Psoas muscle (tissue), 8 donors: Measurements from ENCODE around the gene RPLP2. TPM values are rescaled to one million over a fixed set of nuclear protein-coding genes. Genes with fewer than 3 reads are reported as not detected.
A peak's percentile ranks its signal among the peaks of the same experiment; 100 is the strongest.

Source experiments
- ATAC-seq, 4 donors: fragments of 200-7000 bp; cut with Tn5 transposase; one replicate each; pipeline ENCODE4 v1.9.1; 2020; ENCODE audit warnings: moderate library complexity in 3 of 4, mild to moderate bottlenecking in 2 of 4
- DNase-seq, 2 donors: peaks; one replicate each; pipeline ENCODE4 v3.0.0-alpha.2; 2020
- H3K27ac ChIP-seq: fragments of 200-600 bp; one replicate; pipeline ENCODE4 v1.8.0; 2022
- H3K27me3 ChIP-seq, 3 donors: fragments of 200-600 bp in 1 of 3; one replicate each; pipeline versions ENCODE4 v1.6.1 to v1.8.0; 2013 to 2022; ENCODE audit warnings: low read length in 2 of 3, mild to moderate bottlenecking in 2 of 3, moderate library complexity in 1 of 3; ENCODE audit not compliant: insufficient read depth in 3 of 3
- H3K36me3 ChIP-seq, 2 donors: fragments of 200-600 bp in 1 of 2; one replicate each; pipeline versions ENCODE4 v1.6.1 to v1.8.0; 2013 to 2022; ENCODE audit warnings: low read depth in 1 of 2, mild to moderate bottlenecking in 1 of 2, moderate library complexity in 1 of 2; ENCODE audit not compliant: insufficient read depth in 1 of 2
- H3K4me1 ChIP-seq: fragments of 200-600 bp; one replicate; pipeline ENCODE4 v1.8.0; 2022
- H3K4me3 ChIP-seq: fragments of 200-600 bp; one replicate; pipeline ENCODE4 v1.8.0; 2022; ENCODE audit warnings: mild to moderate bottlenecking
- H3K9me3 ChIP-seq: fragments of 200-600 bp; one replicate; pipeline ENCODE4 v1.8.0; 2022
- CTCF ChIP-seq: fragments of 200-600 bp; IDR thresholded peaks from one replicate; pipeline ENCODE4 v1.8.0; 2022; ENCODE audit warnings: antibody characterized with exemption
- WGBS, 3 donors: extraction: QIAGEN DNeasy Blood & Tissue Kit; methylation state at CpG; one replicate each; pipeline versions ENCODE4 v1.1.6 to v1.1.7; 2013; 5-methylcytosine and 5-hydroxymethylcytosine counted together
- intact Hi-C, 2 donors: fragments of 100-400 bp; cut with DNase I; formaldehyde crosslinking; loops; one replicate each; pipeline versions ENCODE4 v1.11.0 to v1.14.2; 2022
- polyA plus RNA-seq, 3 donors: library from polyadenylated mRNA; stranded (reverse); fragments of 200-250 nt; gene quantifications; one replicate each; pipeline ENCODE4 v1.2.3, GENCODE V29; 2013
- total RNA-seq, 4 donors: library from RNA; stranded (reverse); fragmentation: NEBNext Ultra II Directional in 2 of 4; extraction: Animal tissue kit (Norgen Biotek cat#: 25700) in 2 of 4; gene quantifications; one replicate each; pipeline versions ENCODE4 v1.2.1 to v1.2.4, GENCODE V29; 2021 to 2023
- donor health status: healthy with polysubstance abuse.
- donor health status: DM: no; HTN: no; CAD: no; lungs with moderate emphysema.
- donor health status: Bipolar disorder and iron deficiency.
- donor health status: healthy.
- donor health status: DM: yes; HTN: yes; CAD: no.
- donor health status: DM: no; HTN: no; CAD: no.
- donor health status: DM: no; HTN: no; CAD: no.
- donor health status: DM: yes; HTN: yes; CAD: no.

RPLP2 gene
- total and polyA plus RNA-seq, 7 donors: 779 to 1,781 (median 1,246) TPM

DNA sequence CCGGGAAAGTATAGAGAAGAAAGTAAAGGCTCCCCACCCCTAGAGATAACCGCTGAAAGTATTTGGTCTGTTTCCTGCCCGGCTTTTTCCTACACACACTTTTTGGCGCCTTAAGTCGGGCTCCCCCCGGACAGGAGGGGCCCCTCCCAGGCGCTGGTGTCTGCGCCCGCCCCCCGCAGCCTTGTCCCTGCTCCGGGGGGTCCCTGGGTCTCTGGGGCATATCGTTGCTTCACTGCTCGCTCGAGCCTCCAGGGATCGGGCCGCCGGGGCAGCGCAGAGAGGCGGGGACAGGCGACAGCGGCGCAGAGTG, 17.0 kb downstream of the RPLP2 start:
- Histone ChIP-seq H3K36me3 (peaks cover 0 to 39% of the 10 kb centered on the region in 2 donors), H3K27me3 (peaks cover 0 to 37% (median 13%) of the 10 kb centered on the region in 3 donors), H3K4me3 (peak overlapping the region; percentile 59), H3K4me1 (peaks cover 42% of the 10 kb centered on the region), H3K27ac (no peak overlapping the region), H3K9me3 (no peaks in the 10 kb centered on the region)
- intact Hi-C loops: no loop called here
- no peak for TF ChIP-seq CTCF
- 12 to 16% (median 15%) methylated on average over 22 of the region's 22 CpGs for WGBS, 3 donors
- DNase-seq (no peak), ATAC-seq (no peak)

DNA sequence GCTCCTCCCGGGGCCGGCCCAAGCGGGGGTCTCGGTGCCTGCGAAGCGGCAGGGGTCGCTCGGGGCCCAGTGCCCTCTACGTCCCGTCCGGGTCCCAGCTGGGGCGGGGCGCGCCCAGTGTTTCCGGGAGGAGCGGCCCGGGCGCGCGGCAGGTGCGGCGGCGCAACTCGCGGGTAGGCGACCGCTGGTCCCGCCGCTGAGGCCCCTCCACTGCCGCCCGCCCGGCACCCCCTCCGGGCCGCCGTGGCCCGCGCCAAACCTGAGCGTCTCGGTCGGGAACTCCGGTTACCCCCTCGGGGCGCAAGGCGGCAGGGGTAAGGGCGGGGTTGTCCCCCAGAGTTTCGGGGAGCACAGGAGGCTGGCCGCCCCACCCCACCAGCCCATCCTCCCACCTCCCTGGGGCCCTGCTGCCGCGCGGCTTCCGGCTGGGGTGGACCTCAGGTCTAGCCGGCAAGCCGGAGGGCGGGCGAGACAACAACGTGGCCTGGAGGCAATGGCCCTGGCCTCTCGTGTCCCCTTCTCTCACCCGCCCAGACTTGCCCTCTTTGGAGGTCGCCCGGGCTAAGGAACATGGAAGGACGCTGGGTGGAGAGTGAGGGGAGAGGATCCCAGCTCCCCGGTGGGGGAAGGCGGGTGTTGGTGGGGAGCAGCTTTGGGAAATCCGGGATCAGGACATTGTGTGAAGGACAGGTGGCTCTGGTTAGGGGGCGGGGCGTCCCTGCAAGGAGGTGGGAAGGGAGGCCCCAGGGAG, 17.6 kb downstream of the RPLP2 start:
- H3K9me3 ChIP-seq: no peaks in the 10 kb centered on the region
- TF ChIP-seq CTCF: no peak
- H3K4me3 ChIP-seq: peak overlapping the region; percentile 59
- H3K36me3 ChIP-seq: peaks cover 0 to 34% of the 10 kb centered on the region in 2 donors
- 4 to 15% (median 6%) methylated on average over 52 to 66 of the region's 66 CpGs for WGBS, 3 donors
- peaks cover 0 to 37% (median 13%) of the 10 kb centered on the region in 3 donors for H3K27me3 ChIP-seq
- ATAC-seq: peak in 2 of 4 donors; percentile 13 to 14
- intact Hi-C loops: no loop called here
- DNase-seq: no peak
- peak overlapping the region; percentile 1 for H3K27ac ChIP-seq
- peaks cover 42% of the 10 kb centered on the region for H3K4me1 ChIP-seq

DNA sequence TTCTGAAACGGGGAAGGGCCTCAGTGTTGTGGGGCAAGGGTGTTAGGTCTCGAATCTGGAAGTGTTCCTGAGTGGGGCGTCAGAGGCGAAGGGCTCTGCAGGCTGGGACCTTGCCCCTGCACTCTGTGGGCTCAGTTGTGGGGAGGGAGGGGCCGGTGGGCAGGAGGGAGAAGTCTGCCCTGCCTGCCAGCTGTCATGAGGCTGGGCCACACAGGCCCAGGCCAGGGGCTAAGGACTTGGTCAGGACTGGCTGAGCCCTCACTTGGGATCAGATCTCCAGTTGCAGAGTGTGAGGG, 18.1 kb downstream of the RPLP2 start, which contains the start of gene CRACR2B:
TSS of gene CRACR2B (plus strand) at position 23 of the 296 bp plus-strand sequence. CDS start 689 bp downstream, outside the sequence.
- Histone ChIP-seq H3K27me3 (peaks cover 0 to 37% (median 13%) of the 10 kb centered on the region in 3 donors), H3K27ac (peak within 1 kb of the TSS; percentile 37), H3K4me1 (peaks cover 39% of the 10 kb centered on the region), H3K4me3 (peak within 1 kb of the TSS; percentile 59), H3K36me3 (peaks cover 0 to 29% of the 10 kb centered on the region in 2 donors), H3K9me3 (no peaks in the 10 kb centered on the region)
- intact Hi-C loops: no loop called here
- no peak for TF ChIP-seq CTCF
- ATAC-seq (no peak), DNase-seq (no peak)
- WGBS, 3 donors: 51 to 59% (median 51%) methylated on average over 5 of the region's 5 CpGs

DNA sequence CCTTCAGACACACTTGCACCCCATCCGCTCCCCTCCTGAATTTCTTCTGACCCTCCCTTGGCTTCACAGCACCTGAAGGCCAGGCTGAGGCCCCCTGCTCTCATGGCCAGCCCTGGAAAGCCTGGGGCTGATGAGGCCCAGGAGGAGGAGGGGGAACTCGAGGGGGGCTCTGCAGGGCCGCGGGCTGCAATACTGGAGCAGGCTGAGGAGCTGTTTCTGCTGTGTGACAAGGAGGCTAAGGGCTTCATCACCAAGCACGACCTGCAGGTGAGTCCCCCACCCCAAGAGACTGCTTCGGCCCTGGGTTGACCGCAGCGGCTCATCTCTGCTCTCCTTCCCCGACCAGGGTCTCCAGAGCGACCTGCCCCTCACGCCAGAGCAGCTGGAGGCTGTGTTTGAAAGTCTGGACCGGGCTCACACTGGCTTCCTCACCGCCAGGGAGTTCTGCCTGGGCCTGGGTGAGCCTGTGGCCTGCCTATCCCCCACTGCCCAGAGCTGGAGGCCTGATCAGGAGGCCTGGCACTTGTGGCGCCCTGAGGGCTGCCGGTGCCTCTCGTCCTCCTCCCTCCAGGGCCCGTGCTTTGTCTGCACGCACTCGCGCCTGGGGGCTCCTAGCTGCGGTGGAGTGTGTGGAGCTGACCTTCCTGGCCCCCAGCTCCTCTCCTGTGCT, 18.9 kb downstream of the RPLP2 start:
- Histone ChIP-seq H3K27ac (peak overlapping the region; percentile 37), H3K27me3 (peaks cover 0 to 37% (median 13%) of the 10 kb centered on the region in 3 donors), H3K9me3 (no peaks in the 10 kb centered on the region), H3K4me1 (peaks cover 39% of the 10 kb centered on the region), H3K4me3 (peak overlapping the region; percentile 57), H3K36me3 (peaks cover 0 to 21% of the 10 kb centered on the region in 2 donors)
- ATAC-seq (no peak), DNase-seq (no peak)
- no peak for TF ChIP-seq CTCF
- intact Hi-C loops: no loop called here
- WGBS, 3 donors: 66 to 73% (median 68%) methylated on average over 21 of the region's 21 CpGs
